GM21515 (cell line): ENCODE data around the gene MAN2B2.

Experiments used
- ATAC-seq: cut with Tn5 transposase; IDR thresholded peaks from one replicate; pipeline ENCODE4 v1.9.1; 2021; ENCODE audit not compliant: unreplicated experiment

The MAN2B2 gene

GRCh38 chr4:6592804-6593563 lies 18.0 kb downstream of the MAN2B2 start:
- no peak for ATAC-seq

- ATAC-seq: no peak
These were observed 19.4 kb downstream of the MAN2B2 start for GRCh38 chr4:6594341-6594740.

- ATAC-seq: no peak
These were observed 19.9 kb downstream of the MAN2B2 start for GRCh38 chr4:6594826-6595355.

GRCh38 chr4:6595897-6596537 lies 21.0 kb downstream of the MAN2B2 start:
- ATAC-seq: no peak

GRCh38 chr4:6596948-6597347 lies 22.0 kb downstream of the MAN2B2 start:
- no peak for ATAC-seq

GRCh38 chr4:6598127-6598526 lies 23.1 kb downstream of the MAN2B2 start:
- ATAC-seq: no peak

GRCh38 chr4:6598641-6599040 lies 23.7 kb downstream of the MAN2B2 start:
- ATAC-seq: no peak

- ATAC-seq: no peak
These were observed 26.8 kb downstream of the MAN2B2 start for GRCh38 chr4:6601661-6602250.

- no peak for ATAC-seq
These were observed 27.3 kb downstream of the MAN2B2 start for GRCh38 chr4:6602289-6602688.

- no peak for ATAC-seq
These were observed 28.1 kb downstream of the MAN2B2 start for GRCh38 chr4:6603128-6603527.

- no peak for ATAC-seq
These were observed 30.1 kb downstream of the MAN2B2 start for GRCh38 chr4:6605114-6605513.

- ATAC-seq: no peak
These were observed 30.6 kb downstream of the MAN2B2 start for GRCh38 chr4:6605605-6606004.

GRCh38 chr4:6606465-6607235 lies 31.7 kb downstream of the MAN2B2 start:
- ATAC-seq: no peak

- no peak for ATAC-seq
These were observed 32.5 kb downstream of the MAN2B2 start for GRCh38 chr4:6607368-6608055.

GRCh38 chr4:6608758-6609414 lies 33.9 kb downstream of the MAN2B2 start:
- ATAC-seq: no peak

- ATAC-seq: no peak
These were observed 34.6 kb downstream of the MAN2B2 start for GRCh38 chr4:6609415-6610079.

GRCh38 chr4:6610856-6611430 lies 36.0 kb downstream of the MAN2B2 start:
- ATAC-seq: no peak

GRCh38 chr4:6612961-6613675 lies 38.1 kb downstream of the MAN2B2 start:
- ATAC-seq: no peak
